ENCODE data around the gene KIAA1328. TPM values are rescaled to one million over a fixed set of nuclear protein-coding genes. Genes with fewer than 3 reads are reported as not detected.

The KIAA1328 gene
- total RNA-seq, 1 donor from 2014 or later = 5.8 TPM

DNA sequence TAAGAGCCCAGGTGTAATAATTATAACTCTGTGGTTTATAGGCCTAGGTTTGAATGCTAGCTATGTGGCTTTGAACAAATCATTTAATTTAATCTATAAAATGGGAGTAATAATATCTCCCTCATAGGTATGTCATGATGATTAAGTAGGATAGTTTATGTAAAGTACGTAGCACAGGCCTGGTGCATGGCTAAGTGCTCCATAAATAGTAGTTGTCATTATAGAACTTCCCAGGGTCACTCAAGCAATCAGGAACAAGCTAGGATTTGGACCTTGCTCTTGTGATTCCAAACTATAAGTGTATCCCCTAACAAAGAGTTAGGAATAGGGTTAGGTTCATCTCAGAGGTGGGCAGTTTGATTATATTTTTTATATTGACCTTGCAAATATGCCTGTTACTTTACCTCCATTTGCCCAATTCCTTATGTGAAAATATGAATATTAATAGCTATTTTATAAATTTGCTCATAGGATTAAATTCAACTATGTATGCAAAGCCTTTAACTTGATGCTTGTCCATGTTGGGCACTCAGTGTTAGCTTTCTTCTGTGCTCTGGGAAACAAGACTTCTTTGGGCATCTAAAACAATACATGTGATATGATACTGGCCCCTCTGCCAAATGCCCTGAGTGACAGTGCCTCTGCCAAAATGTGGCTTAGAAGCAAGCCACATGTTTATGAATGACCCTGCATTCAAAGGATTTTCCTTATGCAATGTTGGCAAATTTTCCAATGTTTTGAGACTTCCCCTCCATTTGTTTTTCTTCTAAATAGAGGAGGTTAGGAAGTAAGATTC, 353.6 kb downstream of the KIAA1328 start:
- DNase-seq (ENCODE audit: low read depth) = no peak

DNA sequence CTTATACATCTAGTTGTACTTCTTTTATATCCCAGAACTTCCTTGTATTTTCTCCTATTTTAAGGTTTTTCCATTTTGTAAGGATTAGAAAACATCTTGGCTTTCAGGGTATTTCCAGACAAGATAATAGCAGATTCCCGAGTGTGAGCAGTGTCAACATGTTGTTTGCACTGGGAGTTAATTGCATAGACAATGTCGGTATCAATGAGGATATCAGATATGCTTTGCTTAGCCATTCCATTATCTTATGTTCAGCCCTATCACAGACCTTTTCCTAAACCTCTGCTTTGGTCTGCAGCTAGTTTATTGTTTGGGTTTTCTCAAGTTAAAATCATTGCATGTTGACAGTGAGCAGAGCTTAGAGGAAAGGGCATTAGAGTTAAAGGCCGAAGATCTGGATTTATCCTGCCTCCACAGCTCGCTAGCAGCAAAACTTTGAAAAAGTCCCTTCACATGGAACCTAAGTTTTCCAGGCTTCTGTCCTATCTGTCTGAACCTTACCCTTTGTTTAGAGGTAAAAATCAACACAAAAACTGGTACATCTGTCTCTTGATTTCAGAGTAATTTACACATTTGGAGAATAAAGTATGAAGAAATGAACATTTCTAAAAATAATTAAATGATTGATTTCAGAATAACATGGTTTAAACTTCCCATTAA, 355.4 kb downstream of the KIAA1328 start:
- TF ChIP-seq, protein P1, sequence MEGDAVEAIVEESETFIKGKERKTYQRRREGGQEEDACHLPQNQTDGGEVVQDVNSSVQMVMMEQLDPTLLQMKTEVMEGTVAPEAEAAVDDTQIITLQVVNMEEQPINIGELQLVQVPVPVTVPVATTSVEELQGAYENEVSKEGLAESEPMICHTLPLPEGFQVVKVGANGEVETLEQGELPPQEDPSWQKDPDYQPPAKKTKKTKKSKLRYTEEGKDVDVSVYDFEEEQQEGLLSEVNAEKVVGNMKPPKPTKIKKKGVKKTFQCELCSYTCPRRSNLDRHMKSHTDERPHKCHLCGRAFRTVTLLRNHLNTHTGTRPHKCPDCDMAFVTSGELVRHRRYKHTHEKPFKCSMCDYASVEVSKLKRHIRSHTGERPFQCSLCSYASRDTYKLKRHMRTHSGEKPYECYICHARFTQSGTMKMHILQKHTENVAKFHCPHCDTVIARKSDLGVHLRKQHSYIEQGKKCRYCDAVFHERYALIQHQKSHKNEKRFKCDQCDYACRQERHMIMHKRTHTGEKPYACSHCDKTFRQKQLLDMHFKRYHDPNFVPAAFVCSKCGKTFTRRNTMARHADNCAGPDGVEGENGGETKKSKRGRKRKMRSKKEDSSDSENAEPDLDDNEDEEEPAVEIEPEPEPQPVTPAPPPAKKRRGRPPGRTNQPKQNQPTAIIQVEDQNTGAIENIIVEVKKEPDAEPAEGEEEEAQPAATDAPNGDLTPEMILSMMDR (IDR thresholded peaks at IDR 0.05; ENCODE audit: insufficient read depth, low read length, poor library complexity, severe bottlenecking) = no peak
- H3K4me3 ChIP-seq (ENCODE audit: low read depth, low read length) = no peak overlapping the region
- DNase-seq (ENCODE audit: low read depth) = no peak
- no peaks in the 10 kb centered on the region for H3K36me3 ChIP-seq (ENCODE audit: control insufficient read depth, insufficient read depth, low read length)
- no peaks in the 10 kb centered on the region for H3K27me3 ChIP-seq (ENCODE audit: control insufficient read depth, insufficient read depth, low read length)

More for the DNA sequence above, 353.6 kb downstream of the KIAA1328 start:
- Histone ChIP-seq H3K4me3 (ENCODE audit: low read depth, low read length) (no peak overlapping the region), H3K36me3 (ENCODE audit: control insufficient read depth, insufficient read depth, low read length) (no peaks in the 10 kb centered on the region), H3K27me3 (ENCODE audit: control insufficient read depth, insufficient read depth, low read length) (no peaks in the 10 kb centered on the region)
- TF ChIP-seq, protein P1 (IDR thresholded peaks at IDR 0.05; ENCODE audit: insufficient read depth, low read length, poor library complexity, severe bottlenecking) = no peak

DNA sequence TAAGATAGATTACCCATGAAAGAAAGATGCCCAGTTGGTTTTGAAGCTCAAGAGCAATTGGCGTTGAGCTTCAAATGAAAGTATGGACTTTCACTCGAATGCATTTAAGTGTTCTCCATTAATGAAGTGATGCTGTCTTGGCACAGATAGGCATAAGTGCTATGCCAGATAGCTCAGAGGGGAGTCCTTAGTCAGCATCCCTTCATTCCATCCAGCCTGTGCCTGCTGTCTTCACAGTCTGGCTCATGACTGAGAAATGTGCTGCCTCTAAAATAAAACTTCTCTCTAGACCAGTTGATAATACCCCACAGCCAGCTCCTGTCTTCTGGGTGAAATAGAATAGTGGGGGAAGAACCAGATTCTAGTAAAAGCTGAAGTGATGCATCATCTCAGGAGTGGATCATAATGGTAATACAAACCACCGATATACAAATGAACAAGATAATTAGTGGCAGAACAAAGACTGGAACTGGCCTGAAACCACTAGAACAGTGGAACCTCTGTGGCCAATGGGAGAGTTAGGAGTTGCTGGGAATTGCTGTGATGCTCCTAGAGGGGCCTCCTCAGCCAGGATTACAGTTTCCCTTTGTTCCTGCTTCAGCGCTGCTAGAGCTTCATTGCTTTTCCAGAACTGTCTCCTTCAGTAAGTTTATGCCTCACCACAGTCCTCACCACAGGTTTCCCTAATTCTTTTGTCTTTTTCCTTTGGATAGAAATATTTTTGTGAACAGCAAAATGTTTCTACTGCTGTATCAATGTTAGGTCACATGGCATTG, 359.3 kb downstream of the KIAA1328 start:
- no peak for DNase-seq (ENCODE audit: low read depth)
- no peak overlapping the region for H3K4me3 ChIP-seq (ENCODE audit: low read depth, low read length)
- TF ChIP-seq, protein P1 (IDR thresholded peaks at IDR 0.05; ENCODE audit: insufficient read depth, low read length, poor library complexity, severe bottlenecking) = no peak
- H3K27me3 ChIP-seq (ENCODE audit: control insufficient read depth, insufficient read depth, low read length) = no peaks in the 10 kb centered on the region
- no peaks in the 10 kb centered on the region for H3K36me3 ChIP-seq (ENCODE audit: control insufficient read depth, insufficient read depth, low read length)

DNA sequence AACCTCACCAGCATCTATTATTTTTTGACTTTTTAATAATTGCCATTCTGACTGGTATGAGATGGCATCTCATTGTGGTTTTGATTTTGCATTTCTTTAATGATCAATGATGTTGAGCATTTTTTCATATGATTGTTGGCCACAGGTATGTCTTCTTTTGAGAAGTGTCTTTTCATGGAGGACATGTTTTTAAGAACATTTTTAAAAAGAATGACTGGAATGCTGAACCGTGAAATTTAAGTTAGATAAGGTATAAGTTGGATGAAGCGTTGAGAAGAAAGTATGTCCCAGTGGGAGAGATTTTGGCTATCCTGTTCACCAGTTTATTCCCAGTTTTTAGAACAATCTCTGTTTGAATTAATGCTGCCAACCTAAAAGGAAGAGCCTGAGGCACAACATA, 370.8 kb downstream of the KIAA1328 start:
- Histone ChIP-seq H3K4me3 (ENCODE audit: low read depth, low read length) (no peak overlapping the region), H3K27me3 (ENCODE audit: control insufficient read depth, insufficient read depth, low read length) (no peaks in the 10 kb centered on the region), H3K36me3 (ENCODE audit: control insufficient read depth, insufficient read depth, low read length) (no peaks in the 10 kb centered on the region)
- no peak for DNase-seq (ENCODE audit: low read depth)
- TF ChIP-seq, protein P1 (IDR thresholded peaks at IDR 0.05; ENCODE audit: insufficient read depth, low read length, poor library complexity, severe bottlenecking) = no peak

DNA sequence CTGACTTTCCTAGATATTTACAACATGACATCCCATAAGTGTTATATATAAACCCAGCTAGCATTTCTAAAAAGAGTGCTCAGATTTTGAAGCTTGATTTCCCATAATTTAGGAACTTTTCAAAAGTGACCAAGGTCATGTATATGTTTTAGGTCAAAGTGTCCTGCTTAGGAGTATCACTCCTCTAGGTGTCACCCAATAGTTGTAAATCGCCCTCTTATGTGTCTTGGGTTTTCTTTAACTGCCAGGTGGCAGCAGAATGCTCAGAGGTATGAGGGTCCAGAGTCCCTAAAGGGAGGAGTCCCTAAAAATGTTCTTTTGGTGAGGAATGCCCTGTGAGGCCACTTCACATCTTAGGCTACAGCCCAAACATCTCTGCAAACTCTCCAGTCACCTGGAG, 378.4 kb downstream of the KIAA1328 start:
- DNase-seq (ENCODE audit: low read depth) = no peak
- TF ChIP-seq, protein P1 (IDR thresholded peaks at IDR 0.05; ENCODE audit: insufficient read depth, low read length, poor library complexity, severe bottlenecking) = no peak
- no peaks in the 10 kb centered on the region for H3K36me3 ChIP-seq (ENCODE audit: control insufficient read depth, insufficient read depth, low read length)
- no peaks in the 10 kb centered on the region for H3K27me3 ChIP-seq (ENCODE audit: control insufficient read depth, insufficient read depth, low read length)
- H3K4me3 ChIP-seq (ENCODE audit: low read depth, low read length) = no peak overlapping the region

Measured in kidney epithelial cell (primary cell).